Uterine smooth muscle cell (primary cell): ENCODE results near the gene ZNF280A. TPM values are rescaled to one million over a fixed set of nuclear protein-coding genes. Genes with fewer than 3 reads are reported as not detected.

Experiments
- total RNA-seq: library from RNA; depleted of rRNA; stranded (reverse); fragments of >200 nt; gene quantifications from 2 replicates; pipeline ENCODE4 v1.2.3, GENCODE V29; 2014

ZNF280A gene
- total RNA-seq, result 0.11 TPM in 1 of 2 replicates, not detected in the other

GRCh38 chr22:22520020-22520656 lies at the start of gene ZNF280A:
TSS of gene ZNF280A (minus strand) at chr22:22520270. CDS start at chr22:22515630, 4,640 bp downstream.

GRCh38 chr22:22558972-22559603 lies 39.0 kb upstream of the ZNF280A start, which contains the start of gene PRAME:
TSS of gene PRAME (minus strand) at chr22:22559265. CDS start at chr22:22556832, 2,433 bp downstream.

GRCh38 chr22:22508274-22509176 lies 11.5 kb downstream of the ZNF280A start, which contains the start of gene ZNF280B:
TSS of gene ZNF280B (minus strand) at chr22:22508742. CDS start at chr22:22489398, 19,344 bp downstream.

Other genes with a start within 250 kb of the ZNF280A start
- gene ZNF280B, start 11.5 kb downstream of the ZNF280A start, total RNA-seq, result 1.00 and 1.1 TPM in 2 replicates
- gene PRAME, start 39.0 kb upstream of the ZNF280A start, total RNA-seq, result 0.25 TPM in 1 of 2 replicates, not detected in the other
- not detected in 2 replicates for gene GGTLC2, start 124.3 kb upstream of the ZNF280A start, total RNA-seq